GM12892 (cell line): ENCODE data around the gene RNU4-1.
"Not testable (repeated sequence)": the region's sequence is repeated elsewhere in the genome, so short reads cannot be mapped to it uniquely, and the experiment has no call there.

Experiments
- POLR2A ChIP-seq: IDR thresholded peaks from 2 replicates; pipeline ENCODE4 v1.6.1; 2011; ENCODE audit warnings: low read depth, low read length, control low read depth
- POLR2AphosphoS5 ChIP-seq: IDR thresholded peaks from 2 replicates; pipeline ENCODE4 v1.6.1; 2011; ENCODE audit warnings: low read depth, low read length, control low read depth
- TAF1 ChIP-seq: IDR thresholded peaks from 2 replicates; pipeline ENCODE4 v1.6.1; 2011; ENCODE audit warnings: low read depth, mild to moderate bottlenecking, control low read depth, low read length, borderline replicate concordance

DNA sequence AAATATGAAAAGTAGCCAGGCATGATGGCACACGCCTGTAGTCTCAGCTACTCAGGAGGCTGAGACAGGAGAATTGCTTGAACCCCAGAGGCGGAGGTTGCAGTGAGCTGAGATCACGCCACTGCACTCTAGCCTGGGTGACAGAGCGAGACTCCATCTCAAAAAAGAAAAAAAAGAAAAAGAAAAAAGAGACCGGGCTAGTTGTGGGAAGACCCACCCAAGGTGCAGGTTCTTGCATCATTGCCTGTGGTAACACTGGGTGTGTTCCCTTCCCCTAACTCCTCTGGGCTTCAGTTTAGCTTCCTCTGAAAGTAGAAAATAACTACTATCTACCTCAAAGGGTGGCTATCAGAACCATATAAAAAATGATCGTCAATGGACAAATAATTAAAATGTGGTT, 39.7 kb downstream of the RNU4-1 start:
- not testable (repeated sequence) for TF ChIP-seq POLR2A, POLR2AphosphoS5, TAF1
